ENCODE data around the gene HBEGF. TPM values are rescaled to one million over a fixed set of nuclear protein-coding genes. Genes with fewer than 3 reads are reported as not detected.

The HBEGF gene
- total and polyA plus RNA-seq, 2 experiments from 2014 or later, result 2.2 to 2.9 TPM

DNA sequence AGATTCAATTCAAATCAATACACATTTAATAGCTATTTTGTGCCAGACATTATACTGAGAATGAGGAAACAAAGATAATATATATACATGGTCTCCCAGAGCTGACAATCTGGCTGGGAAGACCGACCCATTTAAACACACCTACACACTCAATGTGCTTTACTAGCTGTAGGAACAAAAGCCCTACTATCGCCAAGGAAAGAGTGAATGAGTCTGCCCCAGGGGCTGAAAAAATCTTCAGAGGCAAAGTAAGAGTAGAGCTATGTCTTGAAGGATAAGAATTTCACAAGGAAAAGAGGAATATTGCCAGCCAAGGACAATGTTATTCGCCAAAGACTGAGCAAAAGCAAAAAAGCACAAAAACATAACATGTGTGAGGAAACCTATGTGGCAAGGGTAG lies 50.1 kb downstream of the HBEGF start:
- 0 out of 2 replicates have a peak, but pooled peaks cover 4% of the 10 kb centered on the region for H3K36me3 ChIP-seq (ENCODE audit: insufficient read depth)
- H3K9me3 Mint-ChIP-seq, result no peaks in the 10 kb centered on the region
- H3K4me2 ChIP-seq, result no peak overlapping the region
- no peak overlapping the region for H3K4me3 Mint-ChIP-seq
- TF ChIP-seq STAT1 (IDR thresholded peaks at IDR 0.05; ENCODE audit: unreplicated experiment) (no peak), EZH2phosphoT487 (IDR thresholded peaks at IDR 0.05; ENCODE audit: unreplicated experiment) (no peak), EZH2 (IDR thresholded peaks at IDR 0.05; ENCODE audit: low read depth, unreplicated experiment) (no peak), POLR2AphosphoS5 (IDR thresholded peaks at IDR 0.05; ENCODE audit: low read depth) (no peak), ZNF114 (CRISPR knock-in tag; IDR thresholded peaks at IDR 0.05) (no peak), CTCF (conservative IDR thresholded peaks at IDR 0.05; ENCODE audit: low read depth in 2 of 2) (no peak), ZNF331 (CRISPR knock-in tag; IDR thresholded peaks at IDR 0.05; ENCODE audit: low read depth) (no peak), CREB1 (CRISPR knock-in tag; IDR thresholded peaks at IDR 0.05; ENCODE audit: low read depth) (no peak), NANOG (IDR thresholded peaks at IDR 0.05; ENCODE audit: borderline replicate concordance) (no peak)
- TF ChIP-seq, protein P1, sequence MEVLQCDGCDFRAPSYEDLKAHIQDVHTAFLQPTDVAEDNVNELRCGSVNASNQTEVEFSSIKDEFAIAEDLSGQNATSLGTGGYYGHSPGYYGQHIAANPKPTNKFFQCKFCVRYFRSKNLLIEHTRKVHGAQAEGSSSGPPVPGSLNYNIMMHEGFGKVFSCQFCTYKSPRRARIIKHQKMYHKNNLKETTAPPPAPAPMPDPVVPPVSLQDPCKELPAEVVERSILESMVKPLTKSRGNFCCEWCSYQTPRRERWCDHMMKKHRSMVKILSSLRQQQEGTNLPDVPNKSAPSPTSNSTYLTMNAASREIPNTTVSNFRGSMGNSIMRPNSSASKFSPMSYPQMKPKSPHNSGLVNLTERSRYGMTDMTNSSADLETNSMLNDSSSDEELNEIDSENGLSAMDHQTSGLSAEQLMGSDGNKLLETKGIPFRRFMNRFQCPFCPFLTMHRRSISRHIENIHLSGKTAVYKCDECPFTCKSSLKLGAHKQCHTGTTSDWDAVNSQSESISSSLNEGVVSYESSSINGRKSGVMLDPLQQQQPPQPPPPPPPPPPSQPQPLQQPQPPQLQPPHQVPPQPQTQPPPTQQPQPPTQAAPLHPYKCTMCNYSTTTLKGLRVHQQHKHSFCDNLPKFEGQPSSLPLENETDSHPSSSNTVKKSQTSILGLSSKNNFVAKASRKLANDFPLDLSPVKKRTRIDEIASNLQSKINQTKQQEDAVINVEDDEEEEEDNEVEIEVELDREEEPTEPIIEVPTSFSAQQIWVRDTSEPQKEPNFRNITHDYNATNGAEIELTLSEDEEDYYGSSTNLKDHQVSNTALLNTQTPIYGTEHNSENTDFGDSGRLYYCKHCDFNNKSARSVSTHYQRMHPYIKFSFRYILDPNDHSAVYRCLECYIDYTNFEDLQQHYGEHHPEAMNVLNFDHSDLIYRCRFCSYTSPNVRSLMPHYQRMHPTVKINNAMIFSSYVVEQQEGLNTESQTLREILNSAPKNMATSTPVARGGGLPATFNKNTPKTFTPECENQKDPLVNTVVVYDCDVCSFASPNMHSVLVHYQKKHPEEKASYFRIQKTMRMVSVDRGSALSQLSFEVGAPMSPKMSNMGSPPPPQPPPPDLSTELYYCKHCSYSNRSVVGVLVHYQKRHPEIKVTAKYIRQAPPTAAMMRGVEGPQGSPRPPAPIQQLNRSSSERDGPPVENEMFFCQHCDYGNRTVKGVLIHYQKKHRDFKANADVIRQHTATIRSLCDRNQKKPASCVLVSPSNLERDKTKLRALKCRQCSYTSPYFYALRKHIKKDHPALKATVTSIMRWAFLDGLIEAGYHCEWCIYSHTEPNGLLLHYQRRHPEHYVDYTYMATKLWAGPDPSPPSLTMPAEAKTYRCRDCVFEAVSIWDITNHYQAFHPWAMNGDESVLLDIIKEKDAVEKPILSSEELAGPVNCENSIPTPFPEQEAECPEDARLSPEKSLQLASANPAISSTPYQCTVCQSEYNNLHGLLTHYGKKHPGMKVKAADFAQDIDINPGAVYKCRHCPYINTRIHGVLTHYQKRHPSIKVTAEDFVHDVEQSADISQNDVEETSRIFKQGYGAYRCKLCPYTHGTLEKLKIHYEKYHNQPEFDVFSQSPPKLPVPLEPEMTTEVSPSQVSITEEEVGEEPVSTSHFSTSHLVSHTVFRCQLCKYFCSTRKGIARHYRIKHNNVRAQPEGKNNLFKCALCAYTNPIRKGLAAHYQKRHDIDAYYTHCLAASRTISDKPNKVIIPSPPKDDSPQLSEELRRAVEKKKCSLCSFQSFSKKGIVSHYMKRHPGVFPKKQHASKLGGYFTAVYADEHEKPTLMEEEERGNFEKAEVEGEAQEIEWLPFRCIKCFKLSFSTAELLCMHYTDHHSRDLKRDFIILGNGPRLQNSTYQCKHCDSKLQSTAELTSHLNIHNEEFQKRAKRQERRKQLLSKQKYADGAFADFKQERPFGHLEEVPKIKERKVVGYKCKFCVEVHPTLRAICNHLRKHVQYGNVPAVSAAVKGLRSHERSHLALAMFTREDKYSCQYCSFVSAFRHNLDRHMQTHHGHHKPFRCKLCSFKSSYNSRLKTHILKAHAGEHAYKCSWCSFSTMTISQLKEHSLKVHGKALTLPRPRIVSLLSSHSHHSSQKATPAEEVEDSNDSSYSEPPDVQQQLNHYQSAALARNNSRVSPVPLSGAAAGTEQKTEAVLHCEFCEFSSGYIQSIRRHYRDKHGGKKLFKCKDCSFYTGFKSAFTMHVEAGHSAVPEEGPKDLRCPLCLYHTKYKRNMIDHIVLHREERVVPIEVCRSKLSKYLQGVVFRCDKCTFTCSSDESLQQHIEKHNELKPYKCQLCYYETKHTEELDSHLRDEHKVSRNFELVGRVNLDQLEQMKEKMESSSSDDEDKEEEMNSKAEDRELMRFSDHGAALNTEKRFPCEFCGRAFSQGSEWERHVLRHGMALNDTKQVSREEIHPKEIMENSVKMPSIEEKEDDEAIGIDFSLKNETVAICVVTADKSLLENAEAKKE (CRISPR knock-in tag; IDR thresholded peaks at IDR 0.05), result no peak
- TF ChIP-seq, protein P2, sequence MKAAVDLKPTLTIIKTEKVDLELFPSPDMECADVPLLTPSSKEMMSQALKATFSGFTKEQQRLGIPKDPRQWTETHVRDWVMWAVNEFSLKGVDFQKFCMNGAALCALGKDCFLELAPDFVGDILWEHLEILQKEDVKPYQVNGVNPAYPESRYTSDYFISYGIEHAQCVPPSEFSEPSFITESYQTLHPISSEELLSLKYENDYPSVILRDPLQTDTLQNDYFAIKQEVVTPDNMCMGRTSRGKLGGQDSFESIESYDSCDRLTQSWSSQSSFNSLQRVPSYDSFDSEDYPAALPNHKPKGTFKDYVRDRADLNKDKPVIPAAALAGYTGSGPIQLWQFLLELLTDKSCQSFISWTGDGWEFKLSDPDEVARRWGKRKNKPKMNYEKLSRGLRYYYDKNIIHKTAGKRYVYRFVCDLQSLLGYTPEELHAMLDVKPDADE (IDR thresholded peaks at IDR 0.05), result no peak
- H3K9me2 ChIP-seq (ENCODE audit: insufficient read depth), result no peaks in the 10 kb centered on the region
- no peak overlapping the region for H3K27ac Mint-ChIP-seq
- H2AFZ ChIP-seq, result no peak overlapping the region
- H3K36me3 Mint-ChIP-seq (ENCODE audit: low read depth), result peaks cover 10% of the 10 kb centered on the region; the same call in 2 of the 3 replicates
- no peaks in the 10 kb centered on the region for H3K27me3 Mint-ChIP-seq (ENCODE audit: insufficient read depth, low read depth, poor library complexity)
- H3K4me1 ChIP-seq (ENCODE audit: insufficient read depth), result peaks cover 26% of the 10 kb centered on the region
- H3K27ac ChIP-seq (ENCODE audit: low read depth), result no peak overlapping the region
- no peaks in the 10 kb centered on the region for H3F3A ChIP-seq (replicated peaks; ENCODE audit: low read depth)
- peaks cover 99% of the 10 kb centered on the region for H3K79me2 ChIP-seq (replicated peaks; ENCODE audit: insufficient read depth)
- ATAC-seq, result no peak
- peaks cover 15% of the 10 kb centered on the region for H4K20me1 ChIP-seq (replicated peaks; ENCODE audit: insufficient read depth)
- H3K4me1 Mint-ChIP-seq, result peaks cover 7% of the 10 kb centered on the region; the same call in 2 of the 3 replicates
- no peak overlapping the region for H3K4me3 ChIP-seq
- DNase-seq (ENCODE audit: low spot score), result no peak
- no peaks in the 10 kb centered on the region for H3K27me3 ChIP-seq (ENCODE audit: insufficient read depth)

Measured in GM23338 (cell line).